ACHN (cell line): Measurements from ENCODE around the gene TEX22.

ENCODE experiments used
- DNase-seq: peaks from one replicate; pipeline ENCODE4 v3.0.0-alpha.2; 2015
- in situ Hi-C: cut with HindIII; loops from 2 replicates; pipeline ENCODE4 v1.10.0; 2017; ENCODE audit warnings: low sequenced_read_pairs, low pct_ligation_motif_present, low pct_unique_long_range_greater_than_20kb

Gene TEX22

GRCh38 chr14:105460616-105461015, 62.3 kb downstream of the TEX22 start:
- in situ Hi-C loops, result no loop called here
- no peak for DNase-seq

GRCh38 chr14:105461903-105462302, 63.6 kb downstream of the TEX22 start:
- in situ Hi-C loops, result no loop called here
- no peak for DNase-seq
